ENCODE measurements around the gene PRRT3. TPM values are rescaled to one million over a fixed set of nuclear protein-coding genes. Genes with fewer than 3 reads are reported as not detected.

PRRT3 gene
- total and polyA plus RNA-seq, 2 of the 13 experiments (the other 11 are each of a cell fraction or from before 2014, with no cell fraction given): 0.22 to 0.44 TPM

DNA sequence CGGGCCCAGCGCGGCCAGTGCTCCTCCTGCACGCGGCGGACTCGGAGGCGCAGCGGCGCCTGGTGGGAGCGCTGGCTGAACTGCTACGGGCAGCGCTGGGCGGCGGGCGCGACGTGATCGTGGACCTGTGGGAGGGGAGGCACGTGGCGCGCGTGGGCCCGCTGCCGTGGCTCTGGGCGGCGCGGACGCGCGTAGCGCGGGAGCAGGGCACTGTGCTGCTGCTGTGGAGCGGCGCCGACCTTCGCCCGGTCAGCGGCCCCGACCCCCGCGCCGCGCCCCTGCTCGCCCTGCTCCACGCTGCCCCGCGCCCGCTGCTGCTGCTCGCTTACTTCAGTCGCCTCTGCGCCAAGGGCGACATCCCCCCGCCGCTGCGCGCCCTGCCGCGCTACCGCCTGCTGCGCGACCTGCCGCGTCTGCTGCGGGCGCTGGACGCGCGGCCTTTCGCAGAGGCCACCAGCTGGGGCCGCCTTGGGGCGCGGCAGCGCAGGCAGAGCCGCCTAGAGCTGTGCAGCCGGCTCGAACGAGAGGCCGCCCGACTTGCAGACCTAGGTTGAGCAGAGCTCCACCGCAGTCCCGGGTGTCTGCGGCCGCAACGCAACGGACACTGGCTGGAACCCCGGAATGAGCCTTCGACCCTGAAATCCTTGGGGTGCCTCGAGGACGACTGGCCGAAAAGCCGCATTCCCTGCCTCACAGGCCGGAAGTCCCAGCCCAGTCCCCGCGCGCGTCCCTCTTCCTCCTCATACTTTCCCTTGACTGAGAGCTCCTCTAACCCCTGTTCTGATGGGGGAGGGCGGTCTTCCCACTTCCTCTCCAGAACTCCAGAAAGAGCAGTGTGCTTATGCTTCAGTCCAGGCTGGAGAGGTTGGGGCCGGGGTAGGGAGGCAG is 36.7 kb downstream of the PRRT3 start (continued):
- TF ChIP-seq, protein P1, sequence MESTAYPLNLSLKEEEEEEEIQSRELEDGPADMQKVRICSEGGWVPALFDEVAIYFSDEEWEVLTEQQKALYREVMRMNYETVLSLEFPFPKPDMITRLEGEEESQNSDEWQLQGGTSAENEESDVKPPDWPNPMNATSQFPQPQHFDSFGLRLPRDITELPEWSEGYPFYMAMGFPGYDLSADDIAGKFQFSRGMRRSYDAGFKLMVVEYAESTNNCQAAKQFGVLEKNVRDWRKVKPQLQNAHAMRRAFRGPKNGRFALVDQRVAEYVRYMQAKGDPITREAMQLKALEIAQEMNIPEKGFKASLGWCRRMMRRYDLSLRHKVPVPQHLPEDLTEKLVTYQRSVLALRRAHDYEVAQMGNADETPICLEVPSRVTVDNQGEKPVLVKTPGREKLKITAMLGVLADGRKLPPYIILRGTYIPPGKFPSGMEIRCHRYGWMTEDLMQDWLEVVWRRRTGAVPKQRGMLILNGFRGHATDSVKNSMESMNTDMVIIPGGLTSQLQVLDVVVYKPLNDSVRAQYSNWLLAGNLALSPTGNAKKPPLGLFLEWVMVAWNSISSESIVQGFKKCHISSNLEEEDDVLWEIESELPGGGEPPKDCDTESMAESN (CRISPR knock-in tag; conservative IDR thresholded peaks at IDR 0.05): peak; percentile 32; the same call in 1 of the 2 replicates
- TF ChIP-seq, protein P2, sequence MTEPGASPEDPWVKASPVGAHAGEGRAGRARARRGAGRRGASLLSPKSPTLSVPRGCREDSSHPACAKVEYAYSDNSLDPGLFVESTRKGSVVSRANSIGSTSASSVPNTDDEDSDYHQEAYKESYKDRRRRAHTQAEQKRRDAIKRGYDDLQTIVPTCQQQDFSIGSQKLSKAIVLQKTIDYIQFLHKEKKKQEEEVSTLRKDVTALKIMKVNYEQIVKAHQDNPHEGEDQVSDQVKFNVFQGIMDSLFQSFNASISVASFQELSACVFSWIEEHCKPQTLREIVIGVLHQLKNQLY (CRISPR knock-in tag; IDR thresholded peaks at IDR 0.05): no peak; the same call in 1 of the 2 replicates
- TF ChIP-seq, protein P3, sequence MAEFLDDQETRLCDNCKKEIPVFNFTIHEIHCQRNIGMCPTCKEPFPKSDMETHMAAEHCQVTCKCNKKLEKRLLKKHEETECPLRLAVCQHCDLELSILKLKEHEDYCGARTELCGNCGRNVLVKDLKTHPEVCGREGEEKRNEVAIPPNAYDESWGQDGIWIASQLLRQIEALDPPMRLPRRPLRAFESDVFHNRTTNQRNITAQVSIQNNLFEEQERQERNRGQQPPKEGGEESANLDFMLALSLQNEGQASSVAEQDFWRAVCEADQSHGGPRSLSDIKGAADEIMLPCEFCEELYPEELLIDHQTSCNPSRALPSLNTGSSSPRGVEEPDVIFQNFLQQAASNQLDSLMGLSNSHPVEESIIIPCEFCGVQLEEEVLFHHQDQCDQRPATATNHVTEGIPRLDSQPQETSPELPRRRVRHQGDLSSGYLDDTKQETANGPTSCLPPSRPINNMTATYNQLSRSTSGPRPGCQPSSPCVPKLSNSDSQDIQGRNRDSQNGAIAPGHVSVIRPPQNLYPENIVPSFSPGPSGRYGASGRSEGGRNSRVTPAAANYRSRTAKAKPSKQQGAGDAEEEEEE (CRISPR knock-in tag; IDR thresholded peaks at IDR 0.05; ENCODE audit: borderline replicate concordance): no peak
- TF ChIP-seq, protein P4, sequence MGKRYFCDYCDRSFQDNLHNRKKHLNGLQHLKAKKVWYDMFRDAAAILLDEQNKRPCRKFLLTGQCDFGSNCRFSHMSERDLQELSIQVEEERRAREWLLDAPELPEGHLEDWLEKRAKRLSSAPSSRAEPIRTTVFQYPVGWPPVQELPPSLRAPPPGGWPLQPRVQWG (CRISPR knock-in tag; IDR thresholded peaks at IDR 0.05; ENCODE audit: borderline replicate concordance, low read depth): no peak
- TF ChIP-seq ZBTB7A (CRISPR knock-in tag; IDR thresholded peaks at IDR 0.05) (peak; percentile 81), ZNF124 (CRISPR knock-in tag; IDR thresholded peaks at IDR 0.05) (no peak; the same call in 1 of the 2 replicates), SALL1 (CRISPR knock-in tag; IDR thresholded peaks at IDR 0.05) (peak; percentile 81), SMAD9 (CRISPR knock-in tag; IDR thresholded peaks at IDR 0.05) (0 out of 2 replicates have a peak, but pooled peaks have one; percentile 75), ZNF367 (CRISPR knock-in tag; IDR thresholded peaks at IDR 0.05; ENCODE audit: borderline replicate concordance) (no peak; the same call in 1 of the 2 replicates), RAD21 (CRISPR knock-in tag; IDR thresholded peaks at IDR 0.05) (peak; percentile 89), SIN3A (IDR thresholded peaks at IDR 0.05; ENCODE audit: borderline replicate concordance, low read depth, low read length) (no peak; the same call in 1 of the 2 replicates), KMT2A (CRISPR knock-in tag; IDR thresholded peaks at IDR 0.05) (peak; percentile 57; the same call in 1 of the 2 replicates), SAFB2 (CRISPR knock-in tag; IDR thresholded peaks at IDR 0.05; ENCODE audit: borderline replicate concordance, low read depth) (peak; percentile 69; the same call in 1 of the 2 replicates), ZNF30 (CRISPR knock-in tag; IDR thresholded peaks at IDR 0.05) (no peak; the same call in 1 of the 2 replicates), HOXA3 (CRISPR knock-in tag; IDR thresholded peaks at IDR 0.05) (peak; percentile 61), GABPA (IDR thresholded peaks at IDR 0.05; ENCODE audit: low read depth, low read length) (no peak), GABPA (CRISPR knock-in tag; IDR thresholded peaks at IDR 0.05; ENCODE audit: low read depth) (peak; percentile 69), PTBP1 (IDR thresholded peaks at IDR 0.05; ENCODE audit: low read depth, low read length, poor library complexity, severe bottlenecking) (no peak), ZFP41 (CRISPR knock-in tag; IDR thresholded peaks at IDR 0.05; ENCODE audit: borderline replicate concordance) (peak; percentile 85; the same call in 1 of the 2 replicates), ZNF253 (CRISPR knock-in tag; IDR thresholded peaks at IDR 0.05; ENCODE audit: borderline replicate concordance) (0 out of 2 replicates have a peak, but pooled peaks have one; percentile 30)
- TF ChIP-seq, protein P5, sequence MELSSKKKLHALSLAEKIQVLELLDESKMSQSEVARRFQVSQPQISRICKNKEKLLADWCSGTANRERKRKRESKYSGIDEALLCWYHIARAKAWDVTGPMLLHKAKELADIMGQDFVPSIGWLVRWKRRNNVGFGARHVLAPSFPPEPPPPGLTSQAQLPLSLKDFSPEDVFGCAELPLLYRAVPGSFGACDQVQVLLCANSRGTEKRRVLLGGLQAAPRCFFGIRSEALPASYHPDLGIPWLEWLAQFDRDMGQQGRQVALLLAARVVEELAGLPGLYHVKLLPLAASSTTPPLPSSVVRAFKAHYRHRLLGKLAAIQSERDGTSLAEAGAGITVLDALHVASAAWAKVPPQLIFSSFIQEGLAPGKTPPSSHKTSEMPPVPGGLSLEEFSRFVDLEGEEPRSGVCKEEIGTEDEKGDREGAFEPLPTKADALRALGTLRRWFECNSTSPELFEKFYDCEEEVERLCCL (CRISPR knock-in tag; IDR thresholded peaks at IDR 0.05; ENCODE audit: borderline replicate concordance): no peak; the same call in 1 of the 2 replicates
- TF ChIP-seq, protein P6, sequence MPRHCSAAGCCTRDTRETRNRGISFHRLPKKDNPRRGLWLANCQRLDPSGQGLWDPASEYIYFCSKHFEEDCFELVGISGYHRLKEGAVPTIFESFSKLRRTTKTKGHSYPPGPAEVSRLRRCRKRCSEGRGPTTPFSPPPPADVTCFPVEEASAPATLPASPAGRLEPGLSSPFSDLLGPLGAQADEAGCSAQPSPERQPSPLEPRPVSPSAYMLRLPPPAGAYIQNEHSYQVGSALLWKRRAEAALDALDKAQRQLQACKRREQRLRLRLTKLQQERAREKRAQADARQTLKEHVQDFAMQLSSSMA (CRISPR knock-in tag; IDR thresholded peaks at IDR 0.05): 0 out of 2 replicates have a peak, but pooled peaks have one; percentile 79

Measured in HepG2 (cell line).